NCI-H82 treated with DMSO at 0.1 percent for 48 hours (cell line): ENCODE data around the gene EFHB.
"Not testable (repeated sequence)": the region's sequence is repeated elsewhere in the genome, so short reads cannot be mapped to it uniquely, and the experiment has no call there.

Source experiments
- DNase-seq: peaks from one replicate; lab custom pipeline; 2025; ENCODE audit not compliant: unreplicated experiment; lab: John Stamatoyannopoulos, UW

The EFHB gene

GRCh38 chr3:19931180-19931692 is 2.8 kb downstream of the EFHB start:
- DNase-seq = no peak

DNA sequence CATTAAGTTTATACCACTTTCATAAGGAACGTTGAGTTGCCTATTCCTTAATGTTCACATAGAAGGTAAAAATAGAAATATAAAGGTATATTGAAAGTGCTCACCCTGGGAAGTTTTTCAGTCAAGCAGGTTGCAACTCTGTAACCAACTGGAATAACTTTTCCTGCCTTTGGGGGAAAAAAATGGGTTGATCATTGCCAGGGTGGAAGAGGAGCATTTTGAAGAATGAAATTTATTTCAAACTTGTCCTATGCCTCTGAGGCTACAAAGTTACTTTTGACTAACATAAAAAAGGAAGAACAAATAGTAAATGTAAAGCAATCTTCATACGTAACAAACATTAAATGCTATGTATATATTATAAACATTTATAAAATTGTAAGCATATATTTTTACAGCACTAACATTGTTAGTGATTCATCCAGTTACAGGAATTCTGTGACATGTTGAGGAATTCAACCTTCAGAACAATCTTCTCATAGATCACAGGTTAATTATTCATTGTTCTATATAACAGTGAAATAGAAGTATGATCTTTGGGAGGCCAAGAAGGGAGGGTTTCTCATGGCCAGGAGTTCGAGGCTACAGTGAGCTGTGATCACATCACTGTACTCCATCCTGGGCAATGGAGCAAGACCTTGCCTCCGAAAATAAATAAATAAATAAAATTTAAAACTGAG is 13.5 kb downstream of the EFHB start:
- no peak for DNase-seq

- no peak for DNase-seq
Measured at GRCh38 chr3:19917167-19917566, 16.9 kb downstream of the EFHB start.

DNA sequence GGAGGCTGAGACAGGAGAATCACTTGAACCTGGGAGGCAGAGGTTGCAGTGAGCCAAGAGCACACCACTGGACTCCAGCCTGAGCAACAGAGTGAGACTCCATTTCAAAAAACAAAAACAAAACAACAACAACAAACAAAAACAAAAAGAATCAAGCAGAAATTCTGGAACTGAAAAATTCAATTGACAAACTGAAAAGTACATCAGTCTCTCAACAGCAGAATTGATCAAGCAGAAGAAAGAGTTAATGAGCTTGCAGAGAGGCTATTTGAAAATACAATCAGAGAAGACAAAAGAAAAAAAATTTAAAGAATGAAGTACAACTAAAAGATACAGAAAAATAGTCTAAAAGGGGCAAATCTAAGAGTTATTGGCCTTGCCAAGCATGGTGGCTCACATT is 22.6 kb downstream of the EFHB start:
- DNase-seq = no peak

DNA sequence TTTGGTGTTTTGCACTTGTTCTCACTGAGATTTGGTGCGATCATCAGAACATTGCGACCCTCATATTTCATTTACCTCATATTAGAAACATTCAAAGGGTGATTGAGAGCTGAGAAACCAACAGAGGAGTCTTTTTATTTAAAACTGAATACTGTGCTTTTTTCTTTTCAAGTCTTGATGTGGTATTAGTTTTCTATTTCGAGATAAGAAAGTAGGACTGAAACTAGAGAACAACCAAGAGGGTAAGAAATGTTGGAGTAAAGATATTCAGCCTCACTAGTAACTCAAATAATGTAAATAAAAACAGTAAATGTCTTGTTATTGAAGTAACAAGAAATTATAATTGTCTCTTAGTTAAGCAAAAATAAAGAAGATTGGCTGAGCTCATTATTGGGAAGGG is 26.5 kb downstream of the EFHB start:
- no peak for DNase-seq

- DNase-seq = no peak
Measured at GRCh38 chr3:19903649-19904048, 30.4 kb downstream of the EFHB start.

GRCh38 chr3:19901918-19902317 is 32.1 kb downstream of the EFHB start:
- DNase-seq = no peak

GRCh38 chr3:19901337-19901736 is 32.7 kb downstream of the EFHB start:
- DNase-seq = no peak

- not testable (repeated sequence) for DNase-seq
Measured at GRCh38 chr3:19899833-19900232, 34.2 kb downstream of the EFHB start.

DNA sequence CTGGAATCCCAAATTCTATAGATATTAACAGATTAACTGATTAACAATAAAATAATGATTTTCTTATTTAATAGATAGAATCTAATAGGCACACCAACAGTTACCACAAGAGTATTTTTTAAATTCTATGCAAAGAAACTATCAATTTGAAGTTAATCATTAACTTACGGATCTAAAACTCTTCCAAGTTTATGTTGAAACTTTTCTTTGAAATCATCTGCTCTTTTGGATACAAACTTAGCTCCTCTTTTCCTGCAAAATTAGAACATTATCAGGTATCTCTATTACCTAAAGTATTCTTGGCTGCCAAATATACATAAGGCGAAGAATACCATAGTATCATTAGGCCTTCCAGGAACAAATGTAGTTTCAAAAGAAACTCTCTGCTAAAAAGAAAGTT is 34.8 kb downstream of the EFHB start:
- DNase-seq = no peak

DNA sequence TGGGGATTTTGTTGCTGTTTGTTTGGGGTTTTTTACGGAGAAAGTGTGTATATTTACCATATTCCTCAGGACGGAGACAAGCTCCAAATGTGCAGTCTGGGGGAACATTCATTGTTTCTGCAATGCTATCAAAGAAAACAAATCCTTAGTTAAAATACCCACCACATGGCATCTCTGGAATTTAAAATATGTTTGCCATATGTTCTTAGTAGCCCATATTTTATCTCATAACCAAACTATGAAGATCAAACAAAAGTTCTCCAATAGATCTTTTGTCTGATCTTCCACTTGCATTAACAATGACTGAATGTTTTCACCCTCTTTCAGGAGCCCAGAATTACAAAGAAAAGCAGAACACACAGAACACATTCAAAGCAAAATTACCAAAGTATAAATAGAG is 35.3 kb downstream of the EFHB start:
- no peak for DNase-seq

- no peak for DNase-seq
Measured at GRCh38 chr3:19891740-19892139, 42.3 kb downstream of the EFHB start.

- no peak for DNase-seq
Measured at GRCh38 chr3:19888428-19889152, 45.4 kb downstream of the EFHB start.

DNA sequence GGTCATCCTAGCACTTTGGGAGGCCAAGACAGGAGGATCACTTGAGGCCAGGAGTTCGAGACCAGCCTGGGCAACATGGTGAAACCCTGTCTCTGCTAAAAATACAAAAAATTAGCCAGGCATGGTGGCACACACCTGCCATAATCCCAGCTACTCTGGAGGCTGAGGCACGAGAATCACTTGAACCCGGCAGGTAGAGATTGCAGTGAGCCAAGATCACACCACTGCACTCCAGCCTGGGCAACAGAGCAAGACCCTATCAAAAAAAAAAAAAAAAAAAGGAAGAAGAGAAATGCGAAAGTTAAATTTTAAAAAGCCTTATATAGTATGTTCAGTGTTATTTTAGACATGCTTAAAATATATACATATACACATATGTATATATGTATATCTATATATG is 46.9 kb downstream of the EFHB start:
- not testable (repeated sequence) for DNase-seq

DNA sequence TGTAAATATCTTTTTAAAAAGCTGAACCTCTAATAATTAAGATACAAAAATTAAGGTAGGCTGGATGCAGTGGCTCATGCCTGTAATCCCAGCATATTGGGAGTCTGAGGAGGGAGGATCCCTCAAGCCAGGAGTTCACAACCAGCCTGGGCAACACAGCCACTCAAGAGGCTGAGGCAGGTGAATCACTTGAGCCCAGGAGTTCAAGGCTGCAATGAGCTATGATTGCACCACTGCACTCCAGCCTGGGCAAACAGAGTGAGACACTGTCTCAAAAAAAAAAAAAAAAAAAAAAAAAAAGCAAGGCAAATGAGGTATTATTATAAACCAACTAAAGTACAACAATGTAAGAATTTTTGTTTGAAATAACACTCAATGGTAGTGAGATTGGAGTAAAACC is 47.6 kb downstream of the EFHB start:
- DNase-seq = no peak

DNA sequence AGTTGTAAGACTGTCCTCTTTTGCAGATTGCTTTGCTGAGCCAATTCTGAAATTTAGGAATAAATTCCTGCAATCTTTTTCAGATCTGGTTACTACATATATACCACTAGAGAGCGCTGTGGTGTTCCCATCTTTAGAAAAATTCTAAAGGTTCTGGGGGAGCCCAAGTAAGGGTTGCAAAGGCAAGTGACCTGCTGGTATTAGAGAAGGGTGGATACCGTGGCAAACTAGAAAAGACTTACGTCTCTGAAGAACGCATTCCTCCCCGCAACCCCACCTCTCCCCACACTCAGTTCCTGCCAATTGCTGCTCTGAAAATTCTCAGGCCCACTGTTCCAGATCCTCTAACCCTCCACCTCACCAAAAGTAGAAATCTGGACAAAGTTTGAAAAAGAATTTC is 48.5 kb downstream of the EFHB start:
- DNase-seq = peak; percentile 17

DNA sequence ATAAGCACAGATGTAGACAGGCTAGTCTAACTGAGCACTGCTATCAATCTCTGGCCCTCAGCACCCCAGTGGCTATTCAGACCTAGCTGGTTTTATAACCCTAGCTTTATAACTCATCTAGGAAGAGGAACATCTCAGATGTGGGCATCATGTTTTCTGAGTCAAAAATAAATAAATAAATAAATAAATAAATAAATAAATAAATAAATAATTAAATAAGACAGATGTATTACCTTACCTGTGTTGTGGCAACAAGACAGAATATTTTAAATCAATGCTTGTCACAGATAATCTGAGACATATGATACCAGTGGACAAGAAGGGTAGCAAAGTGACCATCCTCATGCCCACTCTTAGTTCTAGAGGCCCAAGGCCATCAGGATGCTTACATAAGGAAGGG is 52.2 kb downstream of the EFHB start:
- no peak for DNase-seq

GRCh38 chr3:19881036-19881435 is 53.0 kb downstream of the EFHB start:
- no peak for DNase-seq

- DNase-seq = no peak
Measured at GRCh38 chr3:19877656-19878055, 56.4 kb downstream of the EFHB start.

GRCh38 chr3:19866751-19867347 is 67.2 kb downstream of the EFHB start:
- peak; percentile 19 for DNase-seq

- DNase-seq = not testable (repeated sequence)
Measured at GRCh38 chr3:19855318-19855717, 78.7 kb downstream of the EFHB start.

GRCh38 chr3:19846609-19847008 is 87.4 kb downstream of the EFHB start:
- DNase-seq = not testable (repeated sequence)
